Peyer's patch (tissue), 4 donors: ENCODE results near the gene LRP11. TPM values are rescaled to one million over a fixed set of nuclear protein-coding genes. Genes with fewer than 3 reads are reported as not detected.

ENCODE experiments used
- DNase-seq, 3 donors: peaks; one replicate each; pipeline ENCODE4 v3.0.0-alpha.2; 2017 to 2019
- H3K27ac ChIP-seq, 4 donors: fragments of 200-600 bp; sonication (generic); one replicate each; pipeline ENCODE4 v1.5.1; 2016 to 2019
- H3K27me3 ChIP-seq, 2 donors: fragments of 200-600 bp; sonication (generic); one replicate each; pipeline ENCODE4 v1.5.1; 2019
- H3K36me3 ChIP-seq, 3 donors: fragments of 200-600 bp; sonication (generic); one replicate each; pipeline ENCODE4 v1.5.1; 2016 to 2019
- H3K4me1 ChIP-seq, 4 donors: fragments of 200-600 bp; sonication (generic); one replicate each; pipeline ENCODE4 v1.5.1; 2016 to 2019
- H3K4me3 ChIP-seq, 4 donors: fragments of 200-600 bp; sonication (generic); 1 replicate in 3 of 4; 2 replicates in 1 of 4; pipeline ENCODE4 v1.5.1; 2016 to 2019; ENCODE audit warnings: mild to moderate bottlenecking in 1 of 4
- H3K9me3 ChIP-seq, 4 donors: fragments of 200-600 bp; sonication (generic); one replicate each; pipeline ENCODE4 v1.5.1; 2016 to 2019; ENCODE audit warnings: mild to moderate bottlenecking in 1 of 4
- CTCF ChIP-seq, 6 experiments: fragments of 450-650 bp in 4 of 6; fragments of 200-600 bp in 2 of 6; sonication (generic) in 1 of 6; IDR thresholded peaks; one replicate each; pipeline ENCODE4 v1.5.1; 2017 to 2019; ENCODE audit warnings: antibody characterized with exemption in 6 of 6, mild to moderate bottlenecking in 3 of 6, moderate library complexity in 1 of 6
- POLR2A ChIP-seq, 2 donors: fragments of 450-650 bp; IDR thresholded peaks; one replicate each; pipeline ENCODE4 v1.5.1; 2017; ENCODE audit warnings: antibody characterized with exemption in 2 of 2, mild to moderate bottlenecking in 2 of 2, moderate library complexity in 2 of 2
- total RNA-seq, 4 donors: library from RNA; depleted of rRNA; stranded (reverse); fragments of >200 nt; gene quantifications; one replicate each; pipeline ENCODE4 v1.1.0, GENCODE V29; 2016

LRP11 gene
- total RNA-seq, 4 donors from 2014 or later, result 3.7 to 14.6 (median 11.0) TPM

- DNase-seq, result no peak
- no peaks in the 10 kb centered on the region for H3K4me1 ChIP-seq
- H3K36me3 ChIP-seq, result peaks cover 0 to 20% (median 0%) of the 10 kb centered on the region in 3 donors
- no peaks in the 10 kb centered on the region for H3K9me3 ChIP-seq
- TF ChIP-seq CTCF (IDR thresholded peaks at IDR 0.05) (no peak), POLR2A (IDR thresholded peaks at IDR 0.05) (no peak)
- H3K4me3 ChIP-seq, result no peak overlapping the region
- no peaks in the 10 kb centered on the region for H3K27me3 ChIP-seq
- no peak overlapping the region for H3K27ac ChIP-seq
These were observed 54.4 kb downstream of the LRP11 start for GRCh38 chr6:149809798-149810197.

- no peak for TF ChIP-seq CTCF (IDR thresholded peaks at IDR 0.05)
- TF ChIP-seq POLR2A (IDR thresholded peaks at IDR 0.05), result no peak
- DNase-seq, result no peak
- H3K4me1 ChIP-seq, result no peaks in the 10 kb centered on the region
- H3K27ac ChIP-seq, result no peak overlapping the region
- H3K27me3 ChIP-seq, result no peaks in the 10 kb centered on the region
- H3K9me3 ChIP-seq, result no peaks in the 10 kb centered on the region
- peaks cover 0 to 35% (median 0%) of the 10 kb centered on the region in 3 donors for H3K36me3 ChIP-seq
- no peak overlapping the region for H3K4me3 ChIP-seq
These were observed 58.0 kb downstream of the LRP11 start for GRCh38 chr6:149806127-149806526.

DNA sequence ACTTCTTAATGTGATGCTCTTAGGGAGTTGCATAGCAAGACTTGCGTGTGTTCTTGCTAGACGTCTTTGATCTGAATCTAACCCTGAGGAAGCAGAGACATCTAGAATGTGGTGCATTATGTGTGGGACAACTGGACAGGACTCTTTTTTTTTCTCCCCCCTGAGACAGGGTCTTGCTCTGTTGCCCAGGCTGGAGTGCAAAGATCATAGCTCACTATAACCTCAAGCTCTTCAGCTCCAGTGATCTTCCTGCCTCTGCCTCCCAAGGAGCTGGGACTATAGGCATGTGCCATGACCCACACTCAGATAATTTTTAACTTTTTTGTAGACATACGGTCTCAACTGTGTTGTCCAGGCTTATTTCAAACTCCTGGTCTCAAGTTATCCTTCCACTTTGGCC lies 80.6 kb downstream of the LRP11 start:
- TF ChIP-seq POLR2A (IDR thresholded peaks at IDR 0.05) (no peak), CTCF (IDR thresholded peaks at IDR 0.05) (no peak)
- no peaks in the 10 kb centered on the region for H3K9me3 ChIP-seq
- peaks cover 0 to 25% (median 0%) of the 10 kb centered on the region in 3 donors for H3K36me3 ChIP-seq
- no peak overlapping the region for H3K27ac ChIP-seq
- DNase-seq, result no peak
- H3K4me1 ChIP-seq, result no peaks in the 10 kb centered on the region
- H3K4me3 ChIP-seq, result no peak overlapping the region
- no peaks in the 10 kb centered on the region for H3K27me3 ChIP-seq

DNA sequence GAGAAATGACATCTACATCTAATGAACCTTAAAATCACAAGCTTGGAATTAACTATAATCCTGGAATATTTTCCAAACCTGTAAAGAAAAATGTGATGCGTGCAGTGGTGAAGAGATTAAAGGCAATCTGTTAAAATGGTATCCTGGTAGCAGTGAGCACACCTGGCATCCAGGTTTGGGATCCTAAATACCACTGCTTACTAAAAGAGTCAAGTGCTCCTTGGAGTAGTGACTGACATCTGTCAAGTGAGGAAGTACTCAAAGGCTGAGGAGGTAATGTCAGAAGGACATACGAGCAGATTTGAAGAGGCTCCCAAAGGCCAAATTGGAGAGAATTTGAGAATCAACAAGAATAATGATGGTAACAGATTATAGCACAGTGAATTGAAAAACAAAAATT lies 81.8 kb downstream of the LRP11 start:
- Histone ChIP-seq H3K27ac (no peak overlapping the region), H3K9me3 (no peaks in the 10 kb centered on the region), H3K36me3 (peaks cover 0 to 29% (median 0%) of the 10 kb centered on the region in 3 donors), H3K4me3 (no peak overlapping the region), H3K4me1 (no peaks in the 10 kb centered on the region), H3K27me3 (no peaks in the 10 kb centered on the region)
- TF ChIP-seq CTCF (IDR thresholded peaks at IDR 0.05) (no peak), POLR2A (IDR thresholded peaks at IDR 0.05) (no peak)
- DNase-seq, result no peak

DNA sequence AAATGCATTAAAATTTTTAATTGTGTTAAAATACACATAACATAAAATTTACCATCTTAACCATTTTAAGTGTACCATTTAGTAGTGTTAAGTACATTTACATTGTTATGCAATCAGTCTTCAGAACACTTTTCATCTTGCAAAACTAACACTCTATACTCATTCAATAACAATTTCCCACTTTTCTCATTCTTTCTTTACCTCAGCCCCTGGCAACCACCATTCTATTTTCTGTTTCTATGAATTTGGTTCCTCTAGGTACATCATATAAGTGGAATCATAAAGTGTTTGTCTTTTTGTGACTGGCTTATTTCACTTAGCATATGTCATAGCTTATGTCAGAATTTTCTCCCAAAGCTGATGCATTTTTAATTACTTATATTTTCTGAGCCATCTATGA lies 82.4 kb downstream of the LRP11 start:
- Histone ChIP-seq H3K27ac (no peak overlapping the region), H3K9me3 (no peaks in the 10 kb centered on the region), H3K4me1 (no peaks in the 10 kb centered on the region), H3K36me3 (peaks cover 0 to 29% (median 0%) of the 10 kb centered on the region in 3 donors), H3K27me3 (no peaks in the 10 kb centered on the region), H3K4me3 (no peak overlapping the region)
- TF ChIP-seq CTCF (IDR thresholded peaks at IDR 0.05) (no peak), POLR2A (IDR thresholded peaks at IDR 0.05) (no peak)
- DNase-seq, result no peak

GRCh38 chr6:149779644-149779963 lies 84.6 kb downstream of the LRP11 start:
- Histone ChIP-seq H3K27me3 (no peaks in the 10 kb centered on the region), H3K4me3 (no peak overlapping the region), H3K36me3 (peaks cover 0 to 45% (median 0%) of the 10 kb centered on the region in 3 donors), H3K4me1 (no peaks in the 10 kb centered on the region), H3K27ac (no peak overlapping the region), H3K9me3 (no peaks in the 10 kb centered on the region)
- no peak for TF ChIP-seq CTCF (IDR thresholded peaks at IDR 0.05)
- TF ChIP-seq POLR2A (IDR thresholded peaks at IDR 0.05), result no peak
- no peak for DNase-seq
